Measurements from ENCODE around the gene MRPL18.

MRPL18 gene

GRCh38 chr6:159761129-159761872 is 29.0 kb upstream of the MRPL18 start:
- peak; percentile 15 to 21 for DNase-seq (ENCODE audit: low read depth in 2 of 2)
- no peak for TF ChIP-seq CTCF (IDR thresholded peaks at IDR 0.05; ENCODE audit: low read depth, low read length)
- H3K4me3 ChIP-seq (replicated peaks in 1 of 2; ENCODE audit: low read depth in 2 of 2, low read length in 2 of 2) = peak overlapping the region; percentile 49 to 50

- no peak for TF ChIP-seq CTCF (IDR thresholded peaks at IDR 0.05; ENCODE audit: low read depth, low read length)
- H3K4me3 ChIP-seq (replicated peaks in 1 of 2; ENCODE audit: low read depth in 2 of 2, low read length in 2 of 2) = peak within 1 kb of the TSS; percentile 77 to 92
- peak; percentile 94 to 96 for DNase-seq (ENCODE audit: low read depth in 2 of 2)
These were observed 28.2 kb upstream of the MRPL18 start, which contains the start of gene ACAT2 for GRCh38 chr6:159761873-159762680. Gene ACAT2, plus strand, starts transcription at chr6:159762045. Its CDS starts 43 bp downstream, at chr6:159762088.

- peak in 1 of 2 donors; percentile 16 for DNase-seq (ENCODE audit: low read depth in 2 of 2)
- H3K4me3 ChIP-seq (replicated peaks in 1 of 2; ENCODE audit: low read depth in 2 of 2, low read length in 2 of 2) = peak overlapping the region; percentile 77 to 92
- no peak for TF ChIP-seq CTCF (IDR thresholded peaks at IDR 0.05; ENCODE audit: low read depth, low read length)
These were observed 27.5 kb upstream of the MRPL18 start for GRCh38 chr6:159762681-159763293.

DNA sequence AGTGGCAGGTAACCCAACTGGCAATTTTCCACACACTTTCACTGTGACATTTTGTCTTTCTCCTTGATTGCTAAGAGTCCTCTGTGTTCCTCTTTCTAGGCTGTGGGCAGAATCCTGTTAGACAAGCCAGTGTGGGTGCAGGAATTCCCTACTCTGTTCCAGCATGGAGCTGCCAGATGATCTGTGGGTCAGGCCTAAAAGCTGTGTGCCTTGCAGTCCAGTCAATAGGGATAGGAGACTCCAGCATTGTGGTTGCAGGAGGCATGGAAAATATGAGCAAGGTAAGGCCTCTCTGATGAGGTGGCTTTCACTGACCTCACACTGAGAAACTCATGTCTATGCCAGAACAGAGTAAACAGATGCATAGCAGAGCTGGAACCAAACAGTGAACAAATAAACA is 23.4 kb upstream of the MRPL18 start:
- H3K4me3 ChIP-seq (replicated peaks in 1 of 2; ENCODE audit: low read depth in 2 of 2, low read length in 2 of 2) = no peak overlapping the region
- DNase-seq (ENCODE audit: low read depth in 2 of 2) = no peak
- TF ChIP-seq CTCF (IDR thresholded peaks at IDR 0.05; ENCODE audit: low read depth, low read length) = no peak

DNA sequence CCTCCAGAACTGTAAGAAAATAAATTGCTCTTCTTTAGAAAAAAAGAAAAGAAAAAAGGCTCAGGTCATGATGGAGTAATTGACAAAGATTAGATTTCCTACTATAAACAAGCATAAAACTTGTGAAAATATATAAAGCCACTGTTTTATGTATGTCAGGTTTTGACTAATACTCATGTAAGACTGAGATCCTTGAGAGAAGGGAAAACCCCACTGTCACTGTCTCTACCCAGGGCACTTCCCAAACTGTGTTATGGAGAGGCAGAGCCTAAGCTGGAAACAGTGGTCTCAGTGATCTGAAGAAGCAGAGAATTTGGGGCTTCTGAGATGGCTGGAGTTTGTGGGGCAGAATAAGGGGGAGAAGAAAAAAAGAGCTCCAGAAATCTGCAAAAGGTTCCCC is 20.8 kb upstream of the MRPL18 start:
- TF ChIP-seq CTCF (IDR thresholded peaks at IDR 0.05; ENCODE audit: low read depth, low read length) = no peak
- no peak overlapping the region for H3K4me3 ChIP-seq (replicated peaks in 1 of 2; ENCODE audit: low read depth in 2 of 2, low read length in 2 of 2)
- DNase-seq (ENCODE audit: low read depth in 2 of 2) = no peak

DNA sequence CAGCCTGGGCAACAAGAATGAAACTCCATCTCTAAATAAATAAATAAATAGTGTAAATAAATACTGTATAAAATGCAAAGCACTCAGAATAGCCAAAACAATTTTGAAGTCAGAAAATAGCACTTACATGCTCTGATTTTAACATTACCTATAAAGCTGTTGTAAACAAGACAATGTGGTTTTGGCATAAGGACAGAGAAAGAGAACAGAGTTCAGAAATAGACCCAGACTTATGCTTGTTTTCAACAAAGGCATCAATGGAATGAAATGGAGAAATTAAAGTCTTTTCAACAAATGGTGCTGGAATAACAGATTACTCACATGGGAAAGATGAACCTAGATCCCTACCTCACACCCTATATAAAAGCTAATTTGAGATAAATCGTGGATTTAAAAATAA is 18.1 kb upstream of the MRPL18 start:
- H3K4me3 ChIP-seq (replicated peaks in 1 of 2; ENCODE audit: low read depth in 2 of 2, low read length in 2 of 2) = no peak overlapping the region
- DNase-seq (ENCODE audit: low read depth in 2 of 2) = no peak
- no peak for TF ChIP-seq CTCF (IDR thresholded peaks at IDR 0.05; ENCODE audit: low read depth, low read length)

Data from cardiac fibroblast (primary cell).